ENCODE results near the gene MARS1.
A peak's percentile ranks its signal among the peaks of the same experiment; 100 is the strongest.
"Not testable (repeated sequence)": the region's sequence is repeated elsewhere in the genome, so short reads cannot be mapped to it uniquely, and the experiment has no call there.

MARS1 gene

DNA sequence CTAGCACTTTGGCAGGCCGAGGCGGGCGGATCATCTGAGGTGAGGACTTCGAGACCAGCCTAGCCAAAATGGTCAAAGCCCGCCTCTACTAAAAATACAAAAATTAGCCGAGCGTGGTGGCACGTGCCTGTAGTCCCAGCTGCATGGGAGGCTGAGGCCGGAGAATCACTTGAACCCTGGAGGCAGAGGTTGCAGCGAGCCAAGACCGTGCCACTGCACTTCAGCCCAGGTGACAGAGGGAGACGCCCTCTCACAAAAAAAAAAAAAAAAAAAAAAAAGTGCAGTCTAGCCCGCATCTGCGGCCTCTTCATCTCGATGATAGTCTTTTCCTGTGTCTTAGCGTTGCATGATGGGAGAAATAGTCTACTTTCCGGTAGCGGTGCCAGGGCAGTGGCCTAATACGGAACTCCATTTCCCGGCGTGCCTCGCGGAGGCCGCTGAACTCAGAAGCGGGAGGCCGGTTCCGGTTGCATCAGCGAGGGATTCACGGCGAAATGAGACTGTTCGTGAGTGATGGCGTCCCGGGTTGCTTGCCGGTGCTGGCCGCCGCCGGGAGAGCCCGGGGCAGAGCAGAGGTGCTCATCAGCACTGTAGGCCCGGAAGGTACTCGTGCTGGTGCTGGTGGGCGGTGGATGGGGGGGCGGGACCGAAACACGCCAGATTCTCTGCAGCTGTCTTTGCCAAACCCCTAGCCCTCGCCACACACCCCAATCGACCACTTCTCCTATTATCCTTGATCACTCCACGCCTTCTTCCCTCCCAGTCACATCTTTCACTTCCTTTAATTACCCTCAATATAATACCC, at the start of gene MARS1:
Gene MARS1 (plus strand): TSS at position 472 of the 805 bp plus-strand sequence. CDS start 23 bp downstream, at position 495.
- TF ChIP-seq, protein P1, sequence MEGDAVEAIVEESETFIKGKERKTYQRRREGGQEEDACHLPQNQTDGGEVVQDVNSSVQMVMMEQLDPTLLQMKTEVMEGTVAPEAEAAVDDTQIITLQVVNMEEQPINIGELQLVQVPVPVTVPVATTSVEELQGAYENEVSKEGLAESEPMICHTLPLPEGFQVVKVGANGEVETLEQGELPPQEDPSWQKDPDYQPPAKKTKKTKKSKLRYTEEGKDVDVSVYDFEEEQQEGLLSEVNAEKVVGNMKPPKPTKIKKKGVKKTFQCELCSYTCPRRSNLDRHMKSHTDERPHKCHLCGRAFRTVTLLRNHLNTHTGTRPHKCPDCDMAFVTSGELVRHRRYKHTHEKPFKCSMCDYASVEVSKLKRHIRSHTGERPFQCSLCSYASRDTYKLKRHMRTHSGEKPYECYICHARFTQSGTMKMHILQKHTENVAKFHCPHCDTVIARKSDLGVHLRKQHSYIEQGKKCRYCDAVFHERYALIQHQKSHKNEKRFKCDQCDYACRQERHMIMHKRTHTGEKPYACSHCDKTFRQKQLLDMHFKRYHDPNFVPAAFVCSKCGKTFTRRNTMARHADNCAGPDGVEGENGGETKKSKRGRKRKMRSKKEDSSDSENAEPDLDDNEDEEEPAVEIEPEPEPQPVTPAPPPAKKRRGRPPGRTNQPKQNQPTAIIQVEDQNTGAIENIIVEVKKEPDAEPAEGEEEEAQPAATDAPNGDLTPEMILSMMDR (IDR thresholded peaks at IDR 0.05; ENCODE audit: low read depth, low read length, missing control alignments) = no peak
- in situ Hi-C loops (cut with HindIII; ENCODE audit: low sequenced_read_pairs) = no loop called here
- H3K4me3 ChIP-seq (ENCODE audit: low read depth, low read length) = peak within 1 kb of the TSS; percentile 98
- DNase-seq (ENCODE audit: low read depth) = peak; percentile 90

DNA sequence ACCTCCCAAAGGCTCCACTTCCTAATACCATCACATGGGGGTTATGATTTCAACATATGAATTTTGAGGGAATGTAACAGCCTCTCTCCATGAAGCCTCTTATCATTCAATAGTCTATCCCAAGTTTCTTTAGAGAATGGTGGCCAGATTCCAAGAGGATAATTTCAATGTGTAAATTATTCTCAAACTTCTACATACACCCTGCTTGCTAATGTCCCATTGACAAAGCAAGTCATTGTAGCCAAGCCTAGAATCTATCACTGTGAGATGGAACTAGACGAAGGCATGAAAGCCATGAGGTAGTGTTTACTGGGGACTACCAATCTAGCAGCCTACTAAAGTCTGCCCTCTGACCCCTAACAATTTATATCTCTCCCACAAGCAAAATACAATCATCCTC, 49.5 kb upstream of the MARS1 start:
- DNase-seq (ENCODE audit: low read depth) = no peak
- in situ Hi-C loops (cut with HindIII; ENCODE audit: low sequenced_read_pairs) = no loop called here
- TF ChIP-seq, protein P1 (IDR thresholded peaks at IDR 0.05; ENCODE audit: low read depth, low read length, missing control alignments) = no peak
- H3K4me3 ChIP-seq (ENCODE audit: low read depth, low read length) = no peak overlapping the region

DNA sequence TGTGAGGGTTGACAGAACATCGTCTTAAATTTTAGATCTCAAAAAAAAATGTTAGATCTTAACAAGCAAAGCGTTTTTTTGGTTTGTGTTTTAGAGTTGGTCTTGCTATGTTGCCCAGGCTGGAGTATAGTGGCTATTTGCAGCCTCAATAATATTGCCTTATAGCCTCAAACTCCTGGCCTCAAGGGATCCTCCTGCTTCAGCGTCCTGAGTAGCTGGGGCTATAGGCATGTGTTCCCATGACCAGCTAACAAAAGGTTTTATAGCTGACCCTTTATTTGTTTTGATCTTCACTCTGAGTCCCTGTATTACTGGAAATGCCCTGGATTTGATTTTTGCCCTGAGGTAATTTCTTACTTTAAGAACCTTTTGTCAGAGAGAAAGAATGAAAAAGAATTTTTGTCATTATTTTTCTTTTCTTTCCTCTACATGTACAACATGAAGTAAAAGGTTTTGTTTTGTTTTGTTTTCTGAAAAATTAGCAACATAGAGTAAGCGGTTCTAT, 48.1 kb upstream of the MARS1 start:
- in situ Hi-C loops (cut with HindIII; ENCODE audit: low sequenced_read_pairs) = no loop called here
- TF ChIP-seq, protein P1 (IDR thresholded peaks at IDR 0.05; ENCODE audit: low read depth, low read length, missing control alignments) = no peak

DNA sequence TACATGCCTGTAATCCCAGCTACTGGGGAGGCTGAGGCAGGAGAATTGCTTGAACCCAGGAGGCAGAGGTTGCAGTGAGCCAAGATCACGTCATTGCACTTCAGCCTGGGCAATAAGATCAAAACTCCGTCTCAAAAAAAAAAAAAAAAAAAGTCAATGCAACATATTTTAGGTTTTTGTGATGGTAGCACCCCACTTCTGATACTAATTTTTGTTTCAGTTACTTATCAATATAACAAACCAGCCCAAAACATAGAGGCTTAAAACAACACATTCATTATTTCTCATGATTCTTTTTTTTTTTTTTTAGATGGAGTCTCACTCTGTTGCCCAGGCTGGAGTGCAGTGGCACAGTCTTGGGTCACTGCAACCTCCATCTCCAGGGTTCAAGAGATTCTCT, 46.5 kb upstream of the MARS1 start:
- DNase-seq (ENCODE audit: low read depth); H3K4me3 ChIP-seq (ENCODE audit: low read depth, low read length); in situ Hi-C loops (cut with HindIII; ENCODE audit: low sequenced_read_pairs): not testable (repeated sequence)

More for the DNA sequence above, 48.1 kb upstream of the MARS1 start:
- no peak overlapping the region for H3K4me3 ChIP-seq (ENCODE audit: low read depth, low read length)
- DNase-seq (ENCODE audit: low read depth) = no peak

DNA sequence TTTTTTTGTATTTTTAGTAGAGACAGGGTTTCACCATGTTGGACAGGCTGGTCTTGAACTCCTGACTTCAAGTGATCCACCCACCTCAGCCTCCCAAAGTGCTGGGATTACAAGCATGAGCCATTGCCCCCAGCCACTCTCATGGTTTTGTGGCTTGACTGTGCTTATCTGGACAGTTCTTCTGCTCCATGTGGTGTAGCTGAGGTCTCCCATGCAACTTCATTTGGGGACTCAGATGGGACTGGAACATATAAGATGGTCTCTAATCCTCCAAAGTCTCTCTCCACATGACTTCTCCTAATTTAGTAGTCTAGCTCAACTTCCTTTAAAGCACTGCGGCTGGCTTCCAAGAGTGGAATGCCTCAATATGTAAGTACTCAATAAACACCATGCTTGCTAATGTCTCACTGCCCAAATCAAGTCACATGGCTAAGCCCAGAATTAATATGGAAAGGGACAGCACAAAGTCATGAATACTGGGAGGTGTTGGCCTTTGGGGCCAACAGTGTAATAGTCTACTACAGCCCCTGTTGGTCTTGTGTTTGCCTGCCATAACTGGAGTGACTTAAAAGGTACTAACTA, 45.9 kb upstream of the MARS1 start:
- H3K4me3 ChIP-seq (ENCODE audit: low read depth, low read length) = no peak overlapping the region
- TF ChIP-seq, protein P1 (IDR thresholded peaks at IDR 0.05; ENCODE audit: low read depth, low read length, missing control alignments) = no peak
- in situ Hi-C loops (cut with HindIII; ENCODE audit: low sequenced_read_pairs) = no loop called here
- DNase-seq (ENCODE audit: low read depth) = no peak

DNA sequence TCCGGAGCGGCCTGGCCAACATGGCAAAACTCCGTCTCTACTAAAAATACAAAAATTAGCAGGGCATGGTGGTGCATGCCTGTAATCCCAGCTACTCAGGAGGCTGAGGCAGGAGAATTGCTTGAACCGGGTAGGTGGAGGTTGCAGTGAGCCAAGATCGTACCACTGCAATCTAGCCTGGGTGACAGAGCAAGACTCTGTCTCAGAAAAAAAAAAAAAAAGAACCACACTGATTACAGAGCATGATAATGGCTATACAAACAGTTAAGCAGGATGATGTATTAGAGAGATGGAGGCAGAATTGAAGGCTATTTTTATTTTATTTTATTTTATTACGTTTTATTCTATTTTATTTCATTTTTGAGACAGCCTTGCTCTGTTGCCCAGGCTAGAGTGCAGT, 43.5 kb upstream of the MARS1 start:
- in situ Hi-C loops (cut with HindIII; ENCODE audit: low sequenced_read_pairs); DNase-seq (ENCODE audit: low read depth); H3K4me3 ChIP-seq (ENCODE audit: low read depth, low read length): not testable (repeated sequence)

DNA sequence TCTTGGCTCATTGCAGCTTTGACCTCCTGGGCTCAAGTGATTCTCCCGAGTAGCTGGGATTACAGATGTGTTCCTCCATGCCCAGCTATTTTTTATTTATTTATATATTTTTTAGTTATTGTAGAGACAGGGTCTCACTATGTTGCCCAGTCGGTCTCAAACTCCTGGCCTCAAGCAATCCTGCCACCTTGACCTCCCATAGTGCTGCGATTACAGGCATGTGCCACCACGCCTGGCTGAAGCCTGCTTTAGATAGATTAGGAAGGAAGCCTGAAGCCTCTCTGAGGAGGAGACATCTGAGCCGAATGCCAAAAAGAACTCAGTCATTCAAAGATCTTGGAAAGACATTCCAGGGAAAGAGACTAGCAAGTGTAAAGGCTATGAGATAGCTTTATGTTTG, 43.1 kb upstream of the MARS1 start:
- TF ChIP-seq, protein P1 (IDR thresholded peaks at IDR 0.05; ENCODE audit: low read depth, low read length, missing control alignments) = no peak
- no peak overlapping the region for H3K4me3 ChIP-seq (ENCODE audit: low read depth, low read length)
- in situ Hi-C loops (cut with HindIII; ENCODE audit: low sequenced_read_pairs) = no loop called here
- no peak for DNase-seq (ENCODE audit: low read depth)

Data from astrocyte of the cerebellum (primary cell).